G401.6 (cell line): ENCODE measurements around the gene SNAPC2.
"Not testable (repeated sequence)": the region's sequence is repeated elsewhere in the genome, so short reads cannot be mapped to it uniquely, and the experiment has no call there.

Experiments used
- FAIRE-seq: peaks from 2 replicates; lab custom pipeline; 2012; peaks lifted over from hg19 to GRCh38; lab: Jason Lieb, UNC

Gene SNAPC2

DNA sequence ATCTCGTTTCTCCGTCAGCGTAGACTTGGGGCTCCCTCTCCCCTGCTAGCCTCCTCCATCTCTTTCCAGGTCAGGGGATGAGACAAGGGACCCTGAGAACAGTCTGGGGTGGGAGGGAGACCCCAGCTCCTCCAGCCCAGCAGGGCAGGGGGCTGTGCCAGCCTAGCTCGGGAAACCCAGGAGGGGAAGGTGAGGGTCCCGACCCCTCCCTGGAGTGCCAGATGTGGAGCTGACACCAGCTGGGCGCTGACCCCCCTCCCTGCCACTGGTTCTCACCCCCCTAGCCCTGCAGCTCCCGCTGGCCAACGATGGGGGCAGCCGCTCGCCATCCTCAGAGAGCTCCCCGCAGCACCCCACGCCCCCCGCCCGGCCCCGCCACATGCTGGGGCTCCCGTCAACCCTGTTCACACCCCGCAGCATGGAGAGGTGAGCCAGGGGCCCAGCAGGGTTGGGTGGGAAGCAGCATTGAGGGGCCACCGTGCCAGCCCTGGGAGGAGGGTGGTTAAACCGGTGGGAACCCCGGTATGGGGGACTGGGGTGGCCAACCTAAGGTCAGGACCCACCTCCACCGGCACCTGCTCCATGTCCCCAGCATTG, 10.6 kb upstream of the SNAPC2 start:
- no peak for FAIRE-seq

DNA sequence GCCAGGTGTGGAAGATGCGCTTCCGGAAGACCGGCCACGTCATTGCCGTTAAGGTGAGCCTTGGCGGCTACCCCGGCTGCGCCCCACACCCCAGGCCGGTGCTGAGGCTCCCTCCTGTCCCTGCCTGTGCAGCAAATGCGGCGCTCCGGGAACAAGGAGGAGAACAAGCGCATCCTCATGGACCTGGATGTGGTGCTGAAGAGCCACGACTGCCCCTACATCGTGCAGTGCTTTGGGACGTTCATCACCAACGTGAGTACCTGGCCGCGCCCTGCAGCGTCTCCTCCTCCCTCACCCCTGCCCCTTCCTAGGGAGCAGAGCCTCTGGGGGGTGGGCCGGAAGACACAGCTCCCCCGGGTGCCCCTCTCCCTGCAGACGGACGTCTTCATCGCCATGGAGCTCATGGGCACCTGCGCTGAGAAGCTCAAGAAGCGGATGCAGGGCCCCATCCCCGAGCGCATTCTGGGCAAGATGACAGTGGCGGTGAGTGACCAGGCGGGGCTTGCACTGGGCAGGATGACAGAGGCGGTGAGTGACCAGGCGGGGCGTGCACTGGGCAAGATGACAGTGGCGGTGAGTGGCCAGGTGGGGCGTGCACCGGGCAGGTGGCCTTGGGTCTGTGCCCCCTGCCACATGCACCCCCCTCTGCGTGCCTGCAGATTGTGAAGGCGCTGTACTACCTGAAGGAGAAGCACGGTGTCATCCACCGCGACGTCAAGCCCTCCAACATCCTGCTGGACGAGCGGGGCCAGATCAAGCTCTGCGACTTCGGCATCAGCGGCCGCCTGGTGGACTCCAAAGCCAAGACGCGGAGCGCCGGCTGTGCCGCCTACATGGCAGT, 9.6 kb upstream of the SNAPC2 start:
- FAIRE-seq, result no peak

DNA sequence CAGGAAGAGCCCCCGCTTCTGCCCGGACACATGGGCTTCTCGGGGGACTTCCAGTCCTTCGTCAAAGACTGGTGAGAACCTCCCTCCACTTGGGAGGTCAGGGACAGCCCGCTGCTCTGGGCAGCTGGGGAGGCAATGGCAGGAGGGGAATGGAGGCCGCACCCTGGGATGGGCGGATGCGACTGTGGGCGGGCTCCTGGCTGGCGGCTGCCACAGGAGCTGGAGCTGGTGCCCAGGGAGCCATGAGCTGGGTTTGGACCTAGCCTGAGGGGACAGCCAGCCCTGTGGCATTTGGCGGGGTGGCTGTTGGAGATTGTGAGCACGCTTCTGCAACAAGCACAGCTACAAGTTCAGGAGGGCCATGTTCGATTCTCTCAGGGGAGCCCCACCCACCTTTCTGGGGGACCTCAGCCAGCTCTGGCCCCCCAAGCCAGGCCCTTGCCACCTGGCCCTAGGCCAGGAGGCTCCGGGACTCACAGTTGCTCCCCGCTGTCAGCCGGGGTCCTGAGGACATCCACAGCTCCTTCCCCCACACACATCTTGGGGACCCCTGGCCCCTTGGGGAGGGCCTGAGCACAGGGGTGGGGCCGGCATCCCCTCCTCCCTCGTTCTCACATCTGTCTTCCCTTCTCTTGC, 8.5 kb upstream of the SNAPC2 start:
- no peak for FAIRE-seq

DNA sequence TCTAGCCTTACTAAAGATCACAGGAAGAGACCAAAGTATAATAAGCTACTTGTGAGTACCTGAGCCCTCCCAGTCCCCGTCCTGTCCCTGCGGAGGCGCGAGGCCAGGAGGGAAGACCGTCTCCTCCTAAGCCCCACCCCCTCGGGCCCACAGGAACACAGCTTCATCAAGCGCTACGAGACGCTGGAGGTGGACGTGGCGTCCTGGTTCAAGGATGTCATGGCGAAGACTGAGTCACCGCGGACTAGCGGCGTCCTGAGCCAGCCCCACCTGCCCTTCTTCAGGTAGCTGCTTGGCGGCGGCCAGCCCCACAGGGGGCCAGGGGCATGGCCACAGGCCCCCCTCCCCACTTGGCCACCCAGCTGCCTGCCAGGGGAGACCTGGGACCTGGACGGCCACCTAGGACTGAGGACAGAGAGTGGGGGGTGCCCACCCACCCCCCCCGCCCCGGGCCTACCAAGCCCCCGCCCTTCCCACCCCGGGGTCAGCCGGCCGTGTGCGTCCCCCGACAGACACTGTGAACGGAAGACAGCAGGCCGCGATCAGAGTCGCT, 7.9 kb upstream of the SNAPC2 start:
- no peak for FAIRE-seq

DNA sequence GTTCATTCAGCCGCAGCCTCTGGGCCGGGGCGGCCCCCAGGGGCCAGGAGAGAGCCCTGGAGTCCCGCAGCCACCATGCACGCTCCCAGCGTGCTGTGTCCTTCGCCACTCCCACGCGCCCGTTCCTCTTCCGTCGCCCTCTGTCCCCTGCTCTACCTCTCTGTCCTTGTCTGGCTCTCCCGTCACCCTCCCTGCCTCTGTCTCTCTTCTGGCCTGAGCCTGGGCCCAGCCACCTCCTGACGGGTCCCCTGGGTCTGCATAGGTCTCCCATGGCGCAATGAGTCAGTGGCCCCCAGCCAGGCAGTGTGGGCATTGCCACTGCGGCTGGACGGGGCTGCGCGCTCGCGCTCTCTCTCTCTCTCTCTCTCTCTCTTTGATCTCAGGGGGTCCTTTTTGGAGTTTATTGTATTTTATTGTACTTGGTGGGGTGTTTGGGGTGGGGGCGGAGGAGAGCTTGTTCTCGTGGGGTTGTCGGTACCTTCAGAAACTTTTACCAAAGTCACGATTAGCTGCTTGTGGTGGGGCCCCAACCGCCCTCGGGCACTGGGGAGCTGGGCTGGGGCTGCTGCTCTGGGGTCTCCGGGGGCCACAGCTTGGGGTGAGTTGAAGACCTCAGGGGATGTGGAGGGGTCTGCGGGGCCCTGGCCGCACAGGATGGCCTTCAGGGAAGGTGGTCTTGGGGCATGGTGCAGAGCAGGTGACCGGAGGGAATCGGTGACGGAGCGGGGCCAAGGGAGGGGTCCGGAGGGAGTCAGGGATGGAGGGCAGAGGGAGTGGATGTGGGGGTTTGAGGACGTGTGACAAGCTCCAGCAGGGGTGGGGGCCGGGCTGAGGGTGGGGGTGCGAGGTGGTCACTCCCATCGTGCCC, 7.2 kb upstream of the SNAPC2 start:
- no peak for FAIRE-seq

DNA sequence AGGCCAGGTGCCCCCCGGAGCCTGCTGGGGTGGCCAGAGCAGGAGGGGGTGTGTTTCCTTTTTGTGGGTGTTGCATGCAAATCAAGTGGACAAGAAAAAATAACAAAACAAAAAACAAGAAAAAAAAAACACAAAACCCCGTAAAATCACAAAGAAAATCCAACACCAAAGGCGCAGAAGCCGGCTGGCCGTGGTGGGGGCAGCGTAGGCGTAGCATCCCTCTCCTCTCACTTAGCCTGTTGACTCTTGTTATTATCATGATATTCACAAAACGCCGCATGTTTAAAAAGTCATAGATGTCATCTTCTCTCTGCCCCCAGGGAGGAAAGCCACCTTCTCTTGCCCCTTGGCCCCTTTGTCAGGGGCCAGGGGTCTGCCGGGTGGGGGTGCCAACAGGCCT, 6.5 kb upstream of the SNAPC2 start:
- FAIRE-seq, result no peak

DNA sequence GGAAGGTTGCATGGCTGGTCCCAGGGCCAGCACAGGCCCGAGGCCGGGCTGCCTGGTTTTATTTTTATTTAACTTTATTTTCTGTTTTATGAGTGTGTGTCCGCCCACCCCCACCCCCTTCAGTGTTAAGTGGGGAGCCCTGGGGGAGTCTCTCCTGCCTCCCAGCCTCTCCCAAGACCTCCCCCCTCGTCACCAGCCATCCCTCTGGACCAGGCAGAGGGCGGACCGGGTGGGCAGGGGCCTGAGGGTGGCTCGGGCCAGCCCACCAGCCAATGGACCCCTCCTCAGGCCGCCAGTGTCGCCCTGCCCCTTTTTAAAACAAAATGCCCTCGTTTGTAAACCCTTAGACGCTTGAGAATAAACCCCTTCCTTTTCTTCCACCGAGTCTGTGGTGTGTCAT, 6.0 kb upstream of the SNAPC2 start:
- FAIRE-seq, result no peak

DNA sequence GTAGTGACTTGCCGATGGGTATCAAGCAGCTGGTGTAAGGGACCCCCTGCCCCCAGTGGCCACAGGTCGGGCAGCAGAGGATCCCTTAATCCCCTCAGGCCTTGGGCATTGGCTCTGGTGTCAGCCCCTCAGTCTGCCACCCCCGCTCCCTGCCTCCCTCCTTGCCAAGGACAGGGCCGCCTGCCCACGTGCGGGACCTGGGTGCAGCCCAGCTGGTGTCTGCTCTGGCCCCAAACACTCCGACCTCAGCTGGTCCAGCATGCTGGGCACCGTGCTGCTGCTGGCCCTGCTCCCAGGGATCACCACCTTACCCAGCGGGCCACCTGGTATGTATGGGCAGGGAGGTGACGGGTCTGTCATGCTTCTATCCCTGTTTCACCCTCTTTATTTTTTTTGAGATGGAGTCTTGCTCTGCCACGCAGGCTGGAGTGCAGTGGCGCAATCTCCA, 5.5 kb upstream of the SNAPC2 start, which contains the start of gene TGFBR3L:
TGFBR3L (plus strand) TSS at position 233 of the 448 bp plus-strand sequence.
- no peak for FAIRE-seq

DNA sequence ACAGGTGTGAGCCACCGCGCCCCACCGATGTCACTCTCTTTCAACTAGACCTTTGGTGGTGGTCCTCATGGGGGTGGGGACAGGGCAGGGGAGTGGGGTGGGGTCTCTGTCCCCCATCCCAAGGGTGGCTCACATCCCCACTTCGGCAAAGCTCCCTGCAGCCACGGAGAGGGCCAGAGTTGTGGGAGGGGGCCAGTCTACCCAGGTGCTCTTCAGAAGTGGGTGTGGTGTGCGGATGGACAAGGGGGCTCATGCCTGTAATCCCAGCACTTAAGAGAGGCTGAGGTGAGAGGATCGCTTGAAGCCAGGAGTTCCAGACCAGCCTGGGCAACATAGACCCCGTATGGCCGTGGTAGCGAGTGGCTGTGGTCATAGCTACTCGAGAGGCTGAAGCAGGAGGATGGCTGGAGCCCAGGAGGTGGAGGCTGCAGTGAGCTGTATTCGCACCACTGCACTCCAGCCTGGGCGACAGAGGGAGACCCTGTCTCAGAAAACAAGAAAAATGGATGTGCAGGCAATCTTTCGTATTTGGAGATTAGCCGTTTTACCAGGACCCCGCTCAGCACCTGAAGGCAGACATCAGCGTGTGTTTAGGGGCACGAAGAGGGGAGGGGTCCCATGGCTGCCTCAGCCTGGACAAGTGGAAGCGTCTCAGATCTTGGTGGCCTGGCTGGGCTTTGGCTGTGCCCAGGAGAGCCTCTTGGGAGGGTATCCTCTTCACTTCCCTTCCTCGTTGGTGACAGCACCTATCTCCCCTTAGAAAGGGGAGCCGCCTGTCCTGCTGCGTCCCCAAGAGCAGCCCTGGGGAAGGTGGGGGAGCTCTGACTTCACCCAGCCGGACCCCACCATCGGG, 4.7 kb upstream of the SNAPC2 start:
- no peak for FAIRE-seq

DNA sequence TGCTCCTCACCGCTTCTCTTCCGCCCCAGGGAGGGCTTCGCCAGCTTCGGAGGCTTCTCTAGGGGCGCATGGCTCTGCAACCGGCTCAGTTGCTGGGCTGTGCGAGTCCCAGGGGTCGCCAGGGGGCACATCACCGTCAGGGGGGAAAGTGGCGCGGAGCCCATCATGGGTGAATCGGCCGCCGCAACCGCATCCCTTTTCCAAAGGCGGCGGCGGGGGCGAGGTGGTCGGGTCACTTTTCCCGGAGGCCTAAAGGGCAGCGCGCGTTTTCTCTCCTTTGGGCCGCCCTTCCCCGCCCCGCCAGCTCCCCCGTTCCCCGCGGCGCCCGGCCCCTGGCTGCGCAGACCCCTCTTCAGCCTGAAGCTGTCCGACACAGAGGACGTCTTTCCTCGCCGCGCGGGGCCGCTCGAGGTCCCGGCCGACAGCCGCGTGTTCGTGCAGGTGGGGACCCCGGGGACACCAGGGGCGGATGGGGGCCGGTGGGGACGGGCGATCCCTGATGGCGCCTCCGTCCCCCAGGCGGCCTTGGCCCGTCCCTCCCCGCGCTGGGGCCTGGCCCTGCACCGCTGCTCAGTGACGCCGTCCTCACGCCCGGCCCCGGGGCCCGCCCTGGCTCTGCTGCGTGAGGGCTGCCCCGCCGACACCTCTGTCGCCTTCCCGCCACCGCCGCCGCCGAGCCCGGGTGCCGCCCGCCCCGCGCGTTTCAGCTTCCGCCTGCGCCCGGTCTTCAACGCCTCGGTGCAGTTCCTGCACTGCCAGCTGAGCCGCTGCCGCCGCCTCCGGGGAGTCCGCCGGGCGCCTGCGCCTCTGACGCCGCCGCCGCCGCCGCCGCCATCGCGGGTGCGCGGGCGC, 3.8 kb upstream of the SNAPC2 start:
- FAIRE-seq, result no peak

DNA sequence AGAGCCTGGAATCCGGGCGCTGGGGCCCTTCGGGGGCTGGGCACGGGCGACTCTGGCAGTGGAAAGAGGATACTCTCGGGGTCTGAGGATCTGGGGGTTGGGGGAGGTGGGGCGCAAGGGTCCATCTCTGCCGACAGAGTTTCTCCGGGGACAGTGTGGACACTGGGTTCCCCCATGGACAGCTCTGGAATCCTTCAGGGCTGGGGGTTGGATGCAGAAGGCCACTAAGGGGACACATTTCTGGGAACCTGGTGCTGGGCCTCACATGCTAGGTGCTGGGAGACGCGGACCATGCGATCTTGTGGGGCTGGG, 3.2 kb upstream of the SNAPC2 start:
- FAIRE-seq, result no peak

DNA sequence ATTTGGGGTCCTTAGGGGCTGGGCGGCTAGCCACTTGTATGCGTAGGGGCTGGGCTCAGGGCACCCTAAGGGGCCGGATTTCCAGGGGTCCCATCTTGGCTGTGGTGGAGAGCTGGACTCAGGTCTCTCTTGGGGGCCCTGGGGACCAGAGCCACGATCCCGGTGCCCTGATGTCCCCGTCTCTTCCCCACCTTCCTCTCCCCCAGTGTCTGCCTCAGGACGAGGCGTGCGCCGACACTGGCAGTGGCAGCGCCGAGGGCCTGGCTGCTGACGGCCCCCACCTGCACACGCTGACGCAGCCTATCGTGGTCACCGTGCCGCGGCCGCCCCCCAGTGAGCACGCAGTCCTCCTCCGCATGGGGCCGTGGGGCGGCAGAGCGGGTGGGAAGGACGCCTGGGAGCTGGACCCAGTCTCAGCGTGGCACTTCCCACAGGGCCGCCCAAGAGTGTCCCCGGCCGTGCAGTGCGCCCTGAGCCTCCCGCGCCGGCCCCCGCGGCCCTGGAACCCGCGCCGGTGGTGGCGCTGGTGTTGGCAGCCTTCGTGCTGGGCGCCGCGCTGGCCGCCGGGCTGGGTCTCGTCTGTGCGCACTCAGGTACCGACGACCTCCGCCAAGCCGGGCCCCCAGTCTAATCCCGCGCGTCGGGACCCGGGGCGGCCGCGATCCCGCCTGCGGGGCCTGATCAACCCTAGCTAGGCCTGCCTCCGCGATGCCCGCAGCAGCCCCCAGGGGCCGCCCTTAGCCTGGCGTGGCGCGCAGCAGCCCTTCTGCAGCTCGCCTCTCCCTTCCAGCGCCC, 2.7 kb upstream of the SNAPC2 start:
- FAIRE-seq, result no peak

DNA sequence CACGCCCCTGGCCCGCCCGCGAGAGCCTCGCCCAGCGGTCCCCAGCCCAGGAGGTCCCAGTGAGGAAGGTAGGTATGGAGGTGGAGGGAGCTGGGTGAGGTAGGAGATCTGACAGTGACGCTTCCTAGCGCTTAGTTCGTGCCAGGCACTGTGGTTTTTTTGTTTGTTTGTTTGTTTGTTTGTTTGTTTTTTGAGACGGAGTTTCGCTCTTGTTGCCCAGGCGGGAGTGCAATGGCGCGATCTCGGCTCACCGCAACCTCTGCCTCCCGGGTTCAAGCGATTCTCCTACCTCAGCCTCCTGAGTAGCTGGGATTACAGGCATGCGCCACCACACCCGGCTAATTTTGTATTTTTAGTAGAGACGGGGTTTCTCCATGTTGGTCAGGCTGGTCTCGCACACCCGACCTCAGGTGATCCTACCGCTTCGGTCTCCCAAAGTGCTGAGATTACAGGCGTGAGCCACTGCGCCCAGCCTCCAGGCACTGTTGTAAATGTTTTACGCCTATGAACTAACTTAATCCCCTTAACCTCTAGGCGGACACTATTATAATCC, 2.0 kb upstream of the SNAPC2 start:
- not testable (repeated sequence) for FAIRE-seq

DNA sequence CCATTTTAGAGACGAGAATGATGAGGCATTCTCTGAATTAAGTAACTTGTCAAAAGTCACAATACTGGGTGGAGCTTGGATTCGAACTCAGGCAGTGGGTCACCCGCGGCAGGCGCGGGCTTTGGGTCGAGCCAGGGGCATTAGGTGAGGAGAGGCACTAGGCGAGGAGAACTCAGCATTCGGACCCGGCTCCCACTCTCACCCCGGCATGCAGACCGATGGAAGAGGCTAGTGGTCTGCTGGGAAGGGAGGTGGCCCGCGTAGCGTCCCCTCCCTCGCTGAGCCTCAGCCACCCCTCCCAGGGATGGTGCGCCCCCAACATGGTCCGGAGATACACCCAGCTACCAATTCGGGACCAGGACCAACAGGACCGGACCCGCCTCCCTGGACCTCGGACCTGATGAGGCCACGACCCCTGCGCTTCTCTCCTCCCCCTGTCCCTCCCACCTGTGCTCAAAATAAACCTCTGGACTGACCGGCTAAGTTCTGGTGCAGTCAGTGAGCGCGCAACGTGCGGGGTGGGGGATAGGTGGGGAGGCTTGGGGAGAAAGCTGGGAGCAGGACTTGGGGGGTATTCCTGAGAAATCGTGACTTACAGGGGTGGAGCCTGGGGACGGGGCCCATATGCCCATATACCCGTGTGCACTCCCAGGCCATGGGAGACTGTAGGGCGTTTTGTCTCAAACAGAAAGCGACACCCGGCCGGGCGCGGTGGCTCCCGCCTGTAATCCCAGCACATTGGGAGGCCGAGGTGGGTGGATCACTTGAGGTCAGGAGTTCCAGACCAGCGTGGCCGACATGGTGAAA, 1.3 kb upstream of the SNAPC2 start:
- FAIRE-seq, result no peak

DNA sequence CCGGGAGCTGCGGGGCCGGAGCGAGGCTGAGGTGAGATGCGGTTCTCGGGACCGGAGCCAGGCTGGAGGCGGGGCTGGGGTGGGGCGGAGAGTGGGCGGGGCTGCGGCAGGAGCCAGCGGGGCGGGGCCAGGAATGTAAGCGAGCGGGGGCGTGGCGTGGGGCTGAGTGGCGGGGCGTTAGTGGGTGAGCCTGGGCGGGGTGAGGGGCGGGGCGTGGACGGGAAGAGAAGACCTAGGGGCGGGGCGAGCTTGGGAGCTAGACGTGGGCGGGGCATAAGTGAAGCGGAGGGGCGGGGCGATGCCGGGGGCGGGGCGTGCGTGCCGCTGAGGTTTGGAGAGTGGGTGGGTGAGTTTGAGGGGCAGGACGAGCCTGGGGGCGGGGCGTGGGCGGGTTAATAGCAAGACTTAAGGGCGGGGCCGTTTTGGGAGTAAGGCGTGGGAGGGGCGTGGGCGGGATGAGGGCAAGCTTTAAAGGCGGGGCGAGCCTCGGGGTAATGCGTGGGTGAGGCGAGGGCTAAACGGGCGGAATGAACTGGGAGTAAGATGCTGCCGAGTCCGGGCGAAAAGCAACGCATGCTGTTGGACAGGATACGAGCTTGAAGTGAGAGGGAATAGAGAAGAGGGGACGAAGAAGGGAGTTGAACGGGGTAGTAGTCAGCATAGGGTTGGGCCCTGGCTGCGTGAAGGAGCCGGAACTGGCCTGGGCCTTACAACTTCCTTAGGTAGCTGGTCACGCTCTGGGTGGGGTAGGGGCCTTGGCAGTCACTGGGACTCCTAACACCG, 572 bp downstream of the SNAPC2 start:
- FAIRE-seq, result peak; percentile 59

DNA sequence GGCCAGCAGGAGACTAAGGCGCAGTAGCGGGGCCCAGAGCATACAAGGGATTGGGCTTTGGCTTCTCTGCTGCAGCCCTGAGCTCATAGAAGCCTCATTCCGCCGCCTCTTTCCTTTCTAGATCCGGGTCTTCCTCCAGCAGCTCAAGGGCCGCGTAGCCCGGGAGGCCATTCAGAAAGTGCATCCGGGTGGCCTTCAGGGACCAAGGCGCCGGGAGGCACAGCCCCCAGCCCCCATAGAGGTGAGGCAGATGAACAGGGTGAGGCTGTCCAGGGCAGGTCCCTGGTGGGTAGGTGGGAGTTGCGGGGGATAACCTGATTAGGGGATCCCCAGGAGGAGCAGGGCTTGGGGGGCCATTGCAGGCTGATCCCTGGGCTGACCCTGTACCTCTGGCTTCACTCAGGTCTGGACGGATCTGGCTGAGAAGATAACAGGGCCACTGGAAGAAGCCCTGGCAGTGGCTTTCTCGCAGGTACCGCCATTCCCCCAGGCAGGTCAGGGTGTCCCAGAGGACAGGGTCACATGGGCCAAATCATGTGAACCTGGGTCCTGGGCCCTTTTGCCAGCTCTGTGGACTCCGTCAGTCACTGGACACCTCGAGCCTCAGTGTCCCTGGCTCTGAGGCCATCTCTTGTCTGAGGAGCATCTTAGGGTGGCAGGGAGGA, 1.3 kb downstream of the SNAPC2 start:
- no peak for FAIRE-seq
